ENCODE data around the gene FGF19. TPM values are rescaled to one million over a fixed set of nuclear protein-coding genes. Genes with fewer than 3 reads are reported as not detected.

The FGF19 gene
- total RNA-seq, 2 experiments from 2014 or later: not detected

DNA sequence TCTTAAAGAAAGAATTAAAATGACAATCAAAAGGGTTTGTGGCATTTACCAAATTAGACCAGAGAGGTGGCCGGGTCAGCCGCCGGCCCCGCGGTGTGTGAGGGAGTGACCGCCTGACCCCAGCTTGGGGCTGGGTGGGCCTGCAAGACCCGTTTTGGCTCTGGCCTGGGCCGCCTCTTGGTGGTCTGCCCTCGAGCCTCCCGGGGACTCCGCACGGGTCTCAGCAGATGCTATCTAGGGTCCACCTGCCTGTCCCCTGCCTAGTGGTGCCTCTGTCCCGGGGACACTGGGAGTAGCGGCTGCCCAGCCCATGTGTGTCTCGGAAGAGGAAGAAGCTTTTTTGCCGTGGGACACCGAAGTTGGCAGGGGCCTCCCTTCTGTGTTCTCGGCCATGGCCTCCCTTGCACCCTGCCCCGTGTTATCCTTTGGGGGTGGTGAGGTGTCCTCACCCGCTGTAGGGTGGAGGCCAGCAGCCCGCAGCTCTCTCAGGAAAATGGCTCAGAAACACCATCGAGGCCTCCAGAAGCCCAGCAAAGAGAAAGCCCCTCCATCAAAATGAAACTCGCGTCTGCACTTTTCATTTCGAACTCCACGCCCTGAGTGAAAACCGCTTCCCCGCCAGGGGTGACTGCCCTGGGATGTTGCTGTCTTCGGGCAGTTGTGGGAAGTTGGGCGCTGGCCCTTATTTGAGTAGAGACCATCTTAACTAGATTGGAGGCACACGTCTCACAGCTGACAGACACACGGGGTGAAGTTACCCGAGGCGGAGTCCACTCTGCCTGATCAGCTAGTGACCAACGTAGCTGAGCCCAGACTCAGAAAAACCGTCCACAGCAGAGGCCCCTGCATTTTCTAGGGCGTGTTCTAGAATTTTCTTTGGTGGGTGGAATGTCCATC lies 54.9 kb downstream of the FGF19 start:
- H3K4me3 ChIP-seq (ENCODE audit: low read depth, low read length, poor library complexity, severe bottlenecking): no peak overlapping the region
- CTCF ChIA-PET (ENCODE audit: unreplicated experiment): no interaction called here
- no peak overlapping the region for H2AFZ ChIP-seq (ENCODE audit: low read length)
- no peaks in the 10 kb centered on the region for H3K36me3 ChIP-seq (ENCODE audit: insufficient read depth, low read length)
- no peak for TF ChIP-seq EZH2phosphoT487 (IDR thresholded peaks at IDR 0.05; ENCODE audit: borderline replicate concordance, low read depth, low read length)
- TF ChIP-seq, protein P1, sequence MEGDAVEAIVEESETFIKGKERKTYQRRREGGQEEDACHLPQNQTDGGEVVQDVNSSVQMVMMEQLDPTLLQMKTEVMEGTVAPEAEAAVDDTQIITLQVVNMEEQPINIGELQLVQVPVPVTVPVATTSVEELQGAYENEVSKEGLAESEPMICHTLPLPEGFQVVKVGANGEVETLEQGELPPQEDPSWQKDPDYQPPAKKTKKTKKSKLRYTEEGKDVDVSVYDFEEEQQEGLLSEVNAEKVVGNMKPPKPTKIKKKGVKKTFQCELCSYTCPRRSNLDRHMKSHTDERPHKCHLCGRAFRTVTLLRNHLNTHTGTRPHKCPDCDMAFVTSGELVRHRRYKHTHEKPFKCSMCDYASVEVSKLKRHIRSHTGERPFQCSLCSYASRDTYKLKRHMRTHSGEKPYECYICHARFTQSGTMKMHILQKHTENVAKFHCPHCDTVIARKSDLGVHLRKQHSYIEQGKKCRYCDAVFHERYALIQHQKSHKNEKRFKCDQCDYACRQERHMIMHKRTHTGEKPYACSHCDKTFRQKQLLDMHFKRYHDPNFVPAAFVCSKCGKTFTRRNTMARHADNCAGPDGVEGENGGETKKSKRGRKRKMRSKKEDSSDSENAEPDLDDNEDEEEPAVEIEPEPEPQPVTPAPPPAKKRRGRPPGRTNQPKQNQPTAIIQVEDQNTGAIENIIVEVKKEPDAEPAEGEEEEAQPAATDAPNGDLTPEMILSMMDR (conservative IDR thresholded peaks at IDR 0.05; ENCODE audit: low read length): no peak
- no TSS peak for BruUV-seq (replicated peaks)
- H3K4me1 ChIP-seq (ENCODE audit: insufficient read depth, low read length, poor library complexity, severe bottlenecking): no peaks in the 10 kb centered on the region
- H3K9me2 ChIP-seq (ENCODE audit: insufficient read depth, low read length): no peaks in the 10 kb centered on the region
- H3K9me3 ChIP-seq (ENCODE audit: low read length): no peaks in the 10 kb centered on the region
- H3K4me2 ChIP-seq (ENCODE audit: low read length): no peak overlapping the region
- H3K27ac ChIP-seq (ENCODE audit: low read depth, low read length, poor library complexity, severe bottlenecking): no peak overlapping the region
- POLR2A ChIA-PET: no interaction called here
- intact Hi-C loops (cut with micrococcal nuclease; ENCODE audit: unreplicated experiment): no loop called here
- no peaks in the 10 kb centered on the region for H4K20me1 ChIP-seq (ENCODE audit: insufficient read depth, low read length)
- H3K79me2 ChIP-seq (ENCODE audit: insufficient read depth, low read depth, low read length): no peaks in the 10 kb centered on the region
- no peak for DNase-seq (ENCODE audit: low spot score)

Other genes with a start within 250 kb of the FGF19 start
- not detected in 2 replicates for gene LINC01488, start 222.4 kb downstream of the FGF19 start, total RNA-seq (2014; rRNA removed; shearing (Covaris generic))
- not detected in 2 replicates for gene LINC01488, start 222.4 kb downstream of the FGF19 start, total RNA-seq (2022)
- 0.44 TPM in 1 of 2 replicates, not detected in the other for gene CCND1, start 62.9 kb downstream of the FGF19 start, total RNA-seq (2014; rRNA removed; shearing (Covaris generic))
- gene CCND1, start 62.9 kb downstream of the FGF19 start, total RNA-seq (2022): not detected in 2 replicates
- gene LTO1, start 28.7 kb downstream of the FGF19 start, total RNA-seq (2014; rRNA removed; shearing (Covaris generic)): 27.6 and 28.8 TPM in 2 replicates
- gene LTO1, start 28.7 kb downstream of the FGF19 start, total RNA-seq (2022): 34.5 and 35.9 TPM in 2 replicates
- not detected in 2 replicates for gene FGF4, start 71.3 kb upstream of the FGF19 start, total RNA-seq (2014; rRNA removed; shearing (Covaris generic))
- not detected in 2 replicates for gene FGF4, start 71.3 kb upstream of the FGF19 start, total RNA-seq (2022)
- not detected in 2 replicates for gene FGF3, start 115.4 kb upstream of the FGF19 start, total RNA-seq (2014; rRNA removed; shearing (Covaris generic))
- not detected in 2 replicates for gene FGF3, start 115.4 kb upstream of the FGF19 start, total RNA-seq (2022)

All from OCI-LY7 (cell line).